ENCODE data around the gene REV1. TPM values are rescaled to one million over a fixed set of nuclear protein-coding genes. Genes with fewer than 3 reads are reported as not detected.
A peak's percentile ranks its signal among the peaks of the same experiment; 100 is the strongest.
"Not testable (repeated sequence)": the region's sequence is repeated elsewhere in the genome, so short reads cannot be mapped to it uniquely, and the experiment has no call there.

Gene REV1
- total RNA-seq, 2 donors from 2014 or later = 45.8 to 60.3 TPM

DNA sequence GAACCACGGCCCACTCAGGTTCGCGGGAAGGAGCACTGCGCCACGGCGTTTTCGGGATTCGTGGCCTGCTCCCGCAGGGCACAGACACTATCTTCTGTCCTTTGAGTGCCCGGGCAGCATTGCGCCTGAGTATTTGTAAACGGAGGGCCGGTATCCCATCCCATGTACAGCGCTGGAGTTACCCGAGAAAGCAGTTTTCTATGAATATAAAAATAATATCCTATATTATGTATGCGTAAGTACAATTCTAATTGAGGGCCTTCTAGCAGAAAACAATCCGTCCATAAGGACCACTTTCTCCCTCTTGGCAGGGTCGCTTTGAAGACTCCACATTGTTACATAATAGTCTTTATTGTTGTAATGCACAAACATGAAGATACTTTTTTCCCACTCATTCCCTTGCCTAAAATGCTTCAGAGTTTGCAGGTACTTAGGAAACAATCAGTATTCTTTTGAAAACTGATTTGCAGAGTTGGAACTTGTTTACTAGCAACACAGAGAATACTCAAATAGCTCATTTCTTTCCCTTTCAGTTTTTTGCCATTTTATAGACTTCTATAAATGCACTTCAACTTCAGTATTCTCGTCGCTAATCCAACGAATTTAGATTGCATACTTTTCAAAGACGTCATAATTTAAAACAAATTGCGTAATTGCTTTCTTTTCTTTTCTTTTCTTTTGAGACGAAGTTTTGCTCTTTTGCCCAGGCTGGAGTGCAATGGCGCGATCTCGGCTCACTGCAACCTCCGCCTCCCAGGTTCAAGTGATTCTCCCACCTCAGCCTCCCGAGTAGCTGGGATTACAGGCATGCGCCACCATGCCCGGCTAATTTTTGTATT lies 1.0 kb upstream of the REV1 start:
- ATAC-seq = no peak
- peak overlapping the region; percentile 81 to 93 for H3K27ac Mint-ChIP-seq
- no peaks in the 10 kb centered on the region for H3K9me3 Mint-ChIP-seq
- DNase-seq (ENCODE audit: low spot score in 2 of 2) = no peak
- H3K36me3 Mint-ChIP-seq = peaks cover 7 to 10% of the 10 kb centered on the region in 2 donors

DNA sequence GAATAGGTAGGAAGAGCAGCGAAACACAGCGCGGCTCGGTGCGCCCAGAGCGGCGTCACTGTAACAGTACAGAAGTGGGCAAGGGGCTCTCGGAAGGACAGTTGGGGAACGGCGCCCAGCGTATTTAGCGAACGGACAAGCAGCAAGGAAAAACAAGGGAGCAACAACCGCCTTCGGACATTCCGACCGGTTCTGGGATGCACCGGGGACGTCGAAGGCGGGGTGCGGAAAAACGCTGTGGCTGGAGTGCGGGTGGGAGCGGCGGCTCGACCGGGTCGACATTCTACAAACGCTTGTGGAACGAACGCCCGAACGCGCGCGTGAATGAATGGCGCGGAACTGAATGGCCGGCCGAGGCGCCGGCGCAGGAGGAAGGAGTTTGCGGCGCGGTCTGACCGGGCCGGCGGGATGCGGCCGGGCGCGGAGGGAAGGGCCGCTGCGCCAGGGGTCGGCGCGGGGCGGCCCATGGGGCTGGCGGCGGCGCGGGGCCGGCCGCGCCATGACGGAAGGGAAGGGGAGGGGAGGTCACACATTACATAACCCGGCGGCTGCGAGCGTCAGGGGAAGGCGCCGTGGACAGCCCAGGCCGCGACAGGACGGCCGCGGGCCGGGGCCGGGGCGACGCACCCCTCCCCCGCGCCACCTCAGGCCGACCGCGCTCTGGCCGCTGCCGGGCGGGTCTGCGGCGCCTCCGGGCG lies 605 bp downstream of the REV1 start:
- Mint-ChIP-seq H3K9me3 (no peaks in the 10 kb centered on the region), H3K27ac (peak overlapping the region; percentile 89 to 99), H3K36me3 (peaks cover 7 to 10% of the 10 kb centered on the region in 2 donors)
- DNase-seq (ENCODE audit: low spot score in 2 of 2) = peak; percentile 36 to 67
- peak; percentile 39 to 43 for ATAC-seq

DNA sequence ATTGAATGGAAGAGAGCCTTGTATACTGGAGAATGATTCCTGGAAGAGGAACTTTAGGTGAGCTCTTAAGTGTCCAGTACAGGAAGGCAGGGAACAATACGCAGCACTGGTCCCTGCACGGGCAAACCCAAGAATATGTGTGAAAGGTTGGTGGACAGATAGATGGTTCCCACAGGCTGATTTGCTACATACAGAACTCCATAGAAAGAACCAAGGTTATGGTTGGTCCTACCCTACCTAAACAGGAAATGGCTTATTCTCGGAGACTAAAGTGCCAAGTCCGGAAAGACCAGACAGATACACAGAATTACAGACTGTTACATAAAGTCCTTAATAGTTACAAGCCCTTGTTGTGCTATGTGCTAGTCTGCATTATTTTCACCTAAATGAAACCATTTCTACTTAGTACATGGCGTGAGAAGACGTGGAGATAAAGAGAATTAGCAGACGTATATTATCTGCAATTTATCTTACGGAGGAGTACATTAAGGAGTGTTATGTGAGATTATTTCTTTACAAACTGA lies 1.2 kb downstream of the REV1 start:
- DNase-seq (ENCODE audit: low spot score in 2 of 2) (no peak), ATAC-seq (no peak)
- H3K36me3 Mint-ChIP-seq = peaks cover 7 to 10% of the 10 kb centered on the region in 2 donors
- H3K9me3 Mint-ChIP-seq = no peaks in the 10 kb centered on the region
- peak overlapping the region; percentile 89 to 99 for H3K27ac Mint-ChIP-seq

DNA sequence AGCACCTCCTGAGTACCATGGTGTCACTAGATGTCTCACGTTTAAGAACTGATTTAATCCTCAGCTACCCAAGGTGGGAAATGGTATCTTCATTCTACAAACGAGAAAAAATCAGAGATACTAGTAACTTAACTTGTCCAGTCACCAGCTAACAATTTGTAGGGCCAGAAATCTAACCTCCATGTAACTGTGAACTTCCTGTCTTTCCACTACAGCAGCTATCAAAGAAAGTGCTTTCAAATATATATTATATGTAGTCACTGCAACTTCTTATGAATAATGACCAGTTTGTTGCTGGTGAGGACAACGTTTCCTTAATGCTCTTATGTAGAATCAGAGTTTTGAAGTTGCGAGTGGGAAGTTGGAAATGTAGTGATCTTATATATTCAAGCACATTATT lies 1.9 kb downstream of the REV1 start:
- peak overlapping the region in 1 of 2 donors; percentile 89 for H3K27ac Mint-ChIP-seq
- DNase-seq (ENCODE audit: low spot score in 2 of 2) = no peak
- ATAC-seq = no peak

DNA sequence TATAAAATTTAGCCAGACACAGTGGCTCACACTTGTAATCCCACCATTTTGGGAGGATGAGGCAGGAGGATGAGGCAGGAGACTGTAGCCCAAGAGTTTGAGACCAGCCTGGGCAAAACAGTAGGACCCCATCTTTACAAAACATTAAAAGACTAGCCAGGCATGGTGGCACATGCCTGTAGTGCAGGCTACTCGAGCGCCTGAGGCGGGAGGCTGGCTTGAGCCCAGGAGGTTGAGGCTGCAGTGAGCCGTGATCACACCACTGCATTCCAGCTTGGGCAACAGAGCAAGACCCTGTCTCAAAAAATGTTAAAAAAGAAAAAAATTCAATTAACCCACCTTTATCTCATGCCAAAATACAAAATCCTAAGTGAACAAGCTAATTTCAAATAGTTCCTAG lies 4.0 kb downstream of the REV1 start:
- Mint-ChIP-seq H3K36me3 (peaks cover 10 to 23% of the 10 kb centered on the region in 2 donors), H3K9me3 (no peaks in the 10 kb centered on the region), H3K27ac (no peak overlapping the region)
- DNase-seq (ENCODE audit: low spot score in 2 of 2) (no peak), ATAC-seq (no peak)

More for the DNA sequence above, 1.9 kb downstream of the REV1 start:
- H3K36me3 Mint-ChIP-seq = peaks cover 7 to 10% of the 10 kb centered on the region in 2 donors
- no peaks in the 10 kb centered on the region for H3K9me3 Mint-ChIP-seq

DNA sequence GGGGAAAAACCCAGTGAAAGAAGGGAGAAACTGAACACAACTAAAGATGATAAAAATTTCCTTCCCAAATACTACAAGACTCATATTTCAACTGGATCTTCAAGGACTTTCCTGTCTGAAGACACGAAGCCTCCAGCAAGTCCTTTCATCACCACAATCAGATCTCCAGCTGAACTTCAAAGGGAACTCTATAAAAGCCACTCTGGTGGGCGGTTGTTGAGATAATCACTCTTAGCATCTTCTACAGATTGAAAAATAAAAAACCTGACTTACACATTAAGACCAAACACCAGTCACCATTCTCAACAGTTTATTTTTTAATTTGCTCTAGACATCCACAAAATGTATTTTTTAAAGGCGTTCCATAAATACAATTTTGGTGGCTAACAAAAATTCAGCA lies 4.4 kb downstream of the REV1 start:
- H3K9me3 Mint-ChIP-seq = no peaks in the 10 kb centered on the region
- H3K36me3 Mint-ChIP-seq = peaks cover 10 to 23% of the 10 kb centered on the region in 2 donors
- no peak overlapping the region for H3K27ac Mint-ChIP-seq
- ATAC-seq = no peak
- no peak for DNase-seq (ENCODE audit: low spot score in 2 of 2)

DNA sequence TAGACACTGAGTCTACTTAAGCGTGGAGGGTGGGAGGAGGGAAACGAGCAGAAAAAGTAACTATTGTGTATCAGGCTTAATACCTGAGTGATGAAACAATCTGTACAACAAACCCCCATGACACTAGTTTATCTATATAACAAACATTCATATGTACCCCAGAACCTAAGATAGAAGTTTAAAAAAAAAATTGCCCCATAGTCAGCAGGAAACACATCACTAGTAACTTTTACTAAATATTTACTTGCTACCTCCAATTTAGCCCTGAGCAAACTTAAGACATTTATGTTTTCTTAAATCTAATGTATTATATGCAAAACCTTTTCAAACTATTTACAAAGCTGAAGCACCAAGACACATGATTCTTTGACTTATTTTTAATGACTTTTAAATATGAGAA lies 5.6 kb downstream of the REV1 start:
- Mint-ChIP-seq H3K27ac (no peak overlapping the region), H3K36me3 (peaks cover 10 to 23% of the 10 kb centered on the region in 2 donors), H3K9me3 (no peaks in the 10 kb centered on the region)
- ATAC-seq = no peak
- DNase-seq (ENCODE audit: low spot score in 2 of 2) = no peak

DNA sequence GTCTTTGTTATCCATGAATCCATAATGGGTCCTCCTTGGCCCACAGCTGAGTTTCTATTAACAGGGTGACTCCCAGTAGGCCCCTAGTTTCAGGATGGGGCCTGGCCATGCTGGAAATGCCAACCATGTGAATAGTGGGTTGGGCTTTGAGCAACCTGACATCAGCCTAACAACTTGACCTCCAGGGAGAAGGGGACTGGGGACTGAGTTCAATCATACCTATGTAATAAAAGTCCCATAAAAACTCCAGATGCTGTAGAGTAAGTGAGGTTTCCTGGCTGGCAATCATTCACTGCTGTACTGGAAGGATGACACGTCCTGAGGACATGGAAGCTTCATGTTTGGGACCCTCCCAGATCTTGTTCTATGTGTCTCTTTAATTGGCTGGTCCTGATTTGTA lies 7.9 kb downstream of the REV1 start:
- Mint-ChIP-seq H3K9me3 (no peaks in the 10 kb centered on the region), H3K36me3 (peaks cover 0 to 16% of the 10 kb centered on the region in 2 donors), H3K27ac (peak overlapping the region; percentile 48 to 74)
- ATAC-seq (peak in 1 of 2 donors; percentile 84), DNase-seq (ENCODE audit: low spot score in 2 of 2) (no peak)

DNA sequence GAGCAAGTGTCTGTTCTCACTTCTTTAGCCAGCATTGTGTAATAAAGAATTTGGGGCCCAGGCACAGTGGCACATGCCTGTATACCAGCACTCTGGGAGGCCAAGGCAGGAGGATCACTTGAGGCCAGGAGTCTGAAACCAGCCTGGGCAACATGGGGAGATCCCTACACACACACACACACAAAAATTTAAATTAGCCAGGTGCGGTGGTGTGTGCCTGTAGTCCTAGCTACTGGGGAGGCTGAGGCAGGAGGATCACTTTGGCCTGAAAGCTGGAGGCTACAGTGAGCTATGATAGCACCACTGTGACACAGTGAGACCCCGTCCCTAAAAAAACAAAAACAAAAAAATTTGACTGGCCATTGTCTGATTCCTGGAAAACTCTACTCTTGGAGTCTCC lies 8.3 kb downstream of the REV1 start:
- Mint-ChIP-seq H3K36me3 (peaks cover 0 to 16% of the 10 kb centered on the region in 2 donors), H3K27ac (peak overlapping the region; percentile 48 to 74)
- DNase-seq (ENCODE audit: low spot score in 2 of 2) = no peak

DNA sequence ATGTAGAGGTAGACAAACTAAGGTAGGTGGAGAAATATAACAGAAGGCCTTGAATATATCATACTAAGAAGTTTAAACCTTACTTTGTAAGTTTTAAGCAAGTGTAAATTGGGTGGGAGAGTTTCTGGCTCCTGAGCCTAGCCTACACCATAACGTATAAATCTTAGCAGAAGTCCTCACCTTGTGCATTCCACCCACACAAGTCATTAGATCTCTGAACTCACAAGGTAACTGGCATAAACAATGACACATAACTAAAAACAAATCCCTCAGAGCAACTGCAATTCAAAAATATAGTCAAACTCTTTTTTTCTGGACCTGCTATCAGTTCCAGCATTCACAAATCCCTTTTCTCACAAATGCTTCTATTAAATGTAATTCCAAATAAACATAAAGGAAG lies 9.4 kb downstream of the REV1 start:
- H3K9me3 Mint-ChIP-seq = no peaks in the 10 kb centered on the region
- DNase-seq (ENCODE audit: low spot score in 2 of 2) = no peak
- no peak overlapping the region for H3K27ac Mint-ChIP-seq
- H3K36me3 Mint-ChIP-seq = peaks cover 0 to 16% of the 10 kb centered on the region in 2 donors
- peak in 1 of 2 donors; percentile 73 for ATAC-seq

More for the DNA sequence above, 8.3 kb downstream of the REV1 start:
- no peaks in the 10 kb centered on the region for H3K9me3 Mint-ChIP-seq
- peak in 1 of 2 donors; percentile 61 for ATAC-seq

DNA sequence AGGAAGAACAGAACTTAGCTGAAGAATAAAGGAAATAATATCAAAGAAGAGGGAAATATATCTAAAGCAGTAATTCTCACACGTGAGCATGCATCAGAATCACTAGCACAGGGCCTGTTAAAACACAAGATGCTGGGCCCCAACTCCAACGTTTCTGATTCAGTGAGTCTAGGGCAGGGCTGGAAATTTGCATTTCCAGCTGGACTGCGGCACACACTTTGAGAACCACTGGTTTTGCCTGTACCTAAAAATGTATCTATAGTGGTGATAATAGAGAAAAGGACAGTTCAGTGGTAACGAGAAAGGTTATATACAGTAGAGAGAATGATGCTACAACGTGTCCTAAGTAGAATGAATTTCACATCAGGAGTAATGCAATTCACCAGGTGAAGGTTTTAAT lies 11.2 kb downstream of the REV1 start:
- Mint-ChIP-seq H3K36me3 (peaks cover 0 to 16% of the 10 kb centered on the region in 2 donors), H3K27ac (peak overlapping the region in 1 of 2 donors; percentile 24), H3K9me3 (no peaks in the 10 kb centered on the region)
- no peak for DNase-seq (ENCODE audit: low spot score in 2 of 2)
- ATAC-seq = no peak

DNA sequence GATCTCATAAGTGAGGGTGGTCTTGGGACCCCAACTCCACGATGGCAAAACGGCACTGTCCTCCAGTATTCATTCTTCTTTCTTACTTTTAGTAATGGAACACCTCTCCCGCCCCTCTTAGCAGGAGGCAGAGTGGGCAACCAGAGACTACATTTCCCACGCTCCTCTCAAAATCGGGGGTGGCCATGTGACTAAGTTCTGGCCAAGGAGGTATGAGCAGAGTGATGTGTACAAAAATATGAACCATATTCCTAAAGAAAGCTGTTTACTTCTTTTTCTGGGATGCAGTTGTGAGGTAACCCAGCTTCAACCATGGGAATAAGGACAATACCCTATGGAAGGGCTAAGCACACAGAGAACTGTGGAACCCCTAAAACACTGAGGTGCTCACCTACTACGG lies 12.8 kb downstream of the REV1 start:
- H3K36me3 Mint-ChIP-seq = peaks cover 0 to 11% of the 10 kb centered on the region in 2 donors
- H3K27ac Mint-ChIP-seq = no peak overlapping the region
- ATAC-seq = no peak
- no peak for DNase-seq (ENCODE audit: low spot score in 2 of 2)
- H3K9me3 Mint-ChIP-seq = no peaks in the 10 kb centered on the region

DNA sequence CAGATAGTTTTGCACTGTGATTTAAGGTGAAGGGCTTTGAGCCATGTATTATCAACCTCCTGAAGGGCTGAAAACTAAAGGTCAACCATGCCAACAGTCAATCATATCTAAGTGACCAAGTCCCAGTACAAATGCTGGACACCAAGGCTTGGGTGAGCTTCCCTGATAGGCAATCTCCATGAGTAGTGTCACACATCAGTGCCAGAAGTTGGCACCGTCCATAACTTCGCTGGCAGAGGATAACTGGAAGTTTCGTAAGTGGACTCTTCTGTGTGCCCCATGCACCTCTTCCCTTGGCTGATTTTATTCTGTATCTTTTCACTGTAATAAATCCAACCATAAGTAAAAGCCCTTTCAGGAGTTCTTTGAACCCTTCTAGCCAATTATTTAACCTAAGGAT lies 13.2 kb downstream of the REV1 start:
- Mint-ChIP-seq H3K9me3 (no peaks in the 10 kb centered on the region), H3K36me3 (peaks cover 0 to 6% of the 10 kb centered on the region in 2 donors), H3K27ac (no peak overlapping the region)
- DNase-seq (ENCODE audit: low spot score in 2 of 2) = no peak
- no peak for ATAC-seq

DNA sequence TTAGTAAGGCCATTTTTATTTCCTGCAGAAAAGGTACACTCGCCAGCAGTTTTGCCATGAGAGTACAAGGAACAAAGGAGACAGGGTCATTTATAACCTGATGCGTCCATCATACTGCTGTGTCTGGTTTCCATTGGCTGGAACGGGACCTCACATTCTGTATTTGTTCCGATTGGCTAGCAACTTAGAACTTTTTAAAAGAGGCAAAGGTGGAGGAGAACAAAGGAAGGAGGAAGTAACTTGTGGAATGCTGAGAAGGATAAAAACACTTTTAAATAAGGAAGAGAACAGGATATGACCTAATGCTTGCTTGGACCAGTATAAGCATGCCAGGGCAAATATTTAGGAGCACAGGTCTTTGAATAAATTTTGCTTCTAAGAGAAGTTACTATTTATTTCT lies 14.7 kb downstream of the REV1 start:
- DNase-seq (ENCODE audit: low spot score in 2 of 2); ATAC-seq; H3K36me3 Mint-ChIP-seq; H3K27ac Mint-ChIP-seq; H3K9me3 Mint-ChIP-seq: not testable (repeated sequence)

DNA sequence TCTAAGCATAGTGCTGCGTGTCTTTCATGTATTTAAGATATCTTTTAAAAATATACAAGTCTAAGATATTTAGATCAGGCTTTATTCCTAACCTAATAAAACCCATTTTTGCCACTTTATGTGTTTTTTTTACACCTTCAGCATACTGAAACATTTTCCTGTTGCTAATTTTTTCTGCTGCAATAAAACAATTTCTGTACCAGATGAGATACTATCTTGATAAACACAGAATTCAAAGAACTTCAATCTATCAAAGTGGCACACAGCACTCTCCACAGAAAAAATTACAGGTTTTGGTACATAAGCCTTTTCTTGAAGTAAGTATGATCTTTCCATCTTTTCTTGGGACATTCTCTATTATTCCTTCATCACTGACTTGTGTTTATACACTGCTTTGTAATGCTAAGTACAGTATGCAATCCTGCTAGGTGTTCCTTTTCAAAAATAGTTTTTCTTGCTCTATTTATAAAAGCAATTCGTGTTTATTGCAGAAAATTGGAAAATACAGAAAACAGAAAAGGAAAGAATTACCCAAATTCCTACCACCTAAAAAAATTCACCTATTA lies 16.2 kb downstream of the REV1 start:
- ATAC-seq (no peak), DNase-seq (ENCODE audit: low spot score in 2 of 2) (no peak)
- H3K9me3 Mint-ChIP-seq = peaks cover 0 to 4% of the 10 kb centered on the region in 2 donors
- no peak overlapping the region for H3K27ac Mint-ChIP-seq
- H3K36me3 Mint-ChIP-seq = peaks cover 0 to 7% of the 10 kb centered on the region in 2 donors

DNA sequence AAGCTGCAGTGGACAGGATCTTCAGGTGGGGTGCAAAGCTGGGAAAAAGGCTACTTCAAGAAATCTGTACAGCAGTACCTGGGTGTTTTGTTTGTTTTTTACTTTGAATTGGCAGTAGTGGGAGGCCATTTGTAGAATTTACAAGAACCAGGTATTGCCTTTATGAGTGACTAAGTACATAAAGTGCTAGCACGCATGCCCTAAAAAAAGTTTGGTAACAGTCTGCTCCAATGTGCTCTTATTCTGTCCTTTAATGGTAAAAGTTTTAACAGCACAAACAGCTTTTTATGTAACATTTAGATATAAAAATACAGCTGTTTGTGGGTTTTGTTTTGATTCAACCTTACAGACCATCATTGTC lies 17.2 kb downstream of the REV1 start:
- DNase-seq (ENCODE audit: low spot score in 2 of 2) (no peak), ATAC-seq (no peak)
- Mint-ChIP-seq H3K27ac (no peak overlapping the region), H3K9me3 (peaks cover 0 to 4% of the 10 kb centered on the region in 2 donors), H3K36me3 (peaks cover 0 to 7% of the 10 kb centered on the region in 2 donors)
